AG09319 (cell line): ENCODE measurements around the gene NEK7.

ENCODE experiments used
- DNase-seq: peaks from one replicate; pipeline ENCODE4 v3.0.0-alpha.2; 2010; ENCODE audit warnings: low read depth; ENCODE audit errors: extremely low read depth
- TF ChIP-seq, protein P1 (sequence below): IDR thresholded peaks from 2 replicates; pipeline ENCODE4 v1.5.1; 2011; ENCODE audit warnings: low read depth, mild to moderate bottlenecking, inconsistent platforms, low read length, moderate library complexity

The NEK7 gene

DNA sequence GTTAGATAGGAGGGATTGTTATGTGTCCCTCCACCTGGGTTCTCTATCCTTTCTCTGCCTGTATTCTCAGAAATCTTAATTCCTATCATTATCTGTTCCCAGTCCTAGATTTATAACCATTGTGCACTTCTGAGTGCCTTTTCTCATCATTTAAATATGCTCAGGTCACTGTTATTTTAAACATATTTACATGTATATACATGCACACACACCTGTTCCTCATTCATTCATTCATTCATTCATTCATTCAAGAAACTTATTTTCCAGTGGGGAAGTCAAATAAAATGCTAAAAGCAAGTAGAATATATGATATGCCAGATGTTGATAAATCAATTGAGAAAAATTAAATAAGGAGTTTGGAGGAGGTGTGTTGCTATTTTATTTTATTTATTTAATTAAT is 110.3 kb downstream of the NEK7 start:
- TF ChIP-seq, protein P1, sequence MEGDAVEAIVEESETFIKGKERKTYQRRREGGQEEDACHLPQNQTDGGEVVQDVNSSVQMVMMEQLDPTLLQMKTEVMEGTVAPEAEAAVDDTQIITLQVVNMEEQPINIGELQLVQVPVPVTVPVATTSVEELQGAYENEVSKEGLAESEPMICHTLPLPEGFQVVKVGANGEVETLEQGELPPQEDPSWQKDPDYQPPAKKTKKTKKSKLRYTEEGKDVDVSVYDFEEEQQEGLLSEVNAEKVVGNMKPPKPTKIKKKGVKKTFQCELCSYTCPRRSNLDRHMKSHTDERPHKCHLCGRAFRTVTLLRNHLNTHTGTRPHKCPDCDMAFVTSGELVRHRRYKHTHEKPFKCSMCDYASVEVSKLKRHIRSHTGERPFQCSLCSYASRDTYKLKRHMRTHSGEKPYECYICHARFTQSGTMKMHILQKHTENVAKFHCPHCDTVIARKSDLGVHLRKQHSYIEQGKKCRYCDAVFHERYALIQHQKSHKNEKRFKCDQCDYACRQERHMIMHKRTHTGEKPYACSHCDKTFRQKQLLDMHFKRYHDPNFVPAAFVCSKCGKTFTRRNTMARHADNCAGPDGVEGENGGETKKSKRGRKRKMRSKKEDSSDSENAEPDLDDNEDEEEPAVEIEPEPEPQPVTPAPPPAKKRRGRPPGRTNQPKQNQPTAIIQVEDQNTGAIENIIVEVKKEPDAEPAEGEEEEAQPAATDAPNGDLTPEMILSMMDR: no peak
- DNase-seq: no peak

DNA sequence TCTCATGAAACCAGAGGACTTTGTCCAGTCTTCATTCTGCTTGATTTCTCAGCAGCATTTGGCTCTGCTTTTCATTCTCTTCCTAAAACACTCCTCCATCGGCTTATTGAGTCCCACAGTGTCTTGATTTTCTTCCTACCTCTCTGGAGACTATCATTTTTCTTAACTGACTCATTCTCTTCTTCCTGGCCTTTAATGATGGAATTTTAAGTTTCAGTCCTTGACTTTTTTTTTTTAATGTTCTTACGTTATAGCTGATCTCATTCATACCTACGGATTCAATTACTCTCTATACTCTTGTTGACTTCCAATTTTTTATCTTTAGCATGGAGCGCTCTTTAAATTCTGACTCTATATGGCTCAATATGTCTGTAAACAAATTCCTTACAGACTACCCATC is 111.1 kb downstream of the NEK7 start:
- TF ChIP-seq, protein P1: no peak

DNA sequence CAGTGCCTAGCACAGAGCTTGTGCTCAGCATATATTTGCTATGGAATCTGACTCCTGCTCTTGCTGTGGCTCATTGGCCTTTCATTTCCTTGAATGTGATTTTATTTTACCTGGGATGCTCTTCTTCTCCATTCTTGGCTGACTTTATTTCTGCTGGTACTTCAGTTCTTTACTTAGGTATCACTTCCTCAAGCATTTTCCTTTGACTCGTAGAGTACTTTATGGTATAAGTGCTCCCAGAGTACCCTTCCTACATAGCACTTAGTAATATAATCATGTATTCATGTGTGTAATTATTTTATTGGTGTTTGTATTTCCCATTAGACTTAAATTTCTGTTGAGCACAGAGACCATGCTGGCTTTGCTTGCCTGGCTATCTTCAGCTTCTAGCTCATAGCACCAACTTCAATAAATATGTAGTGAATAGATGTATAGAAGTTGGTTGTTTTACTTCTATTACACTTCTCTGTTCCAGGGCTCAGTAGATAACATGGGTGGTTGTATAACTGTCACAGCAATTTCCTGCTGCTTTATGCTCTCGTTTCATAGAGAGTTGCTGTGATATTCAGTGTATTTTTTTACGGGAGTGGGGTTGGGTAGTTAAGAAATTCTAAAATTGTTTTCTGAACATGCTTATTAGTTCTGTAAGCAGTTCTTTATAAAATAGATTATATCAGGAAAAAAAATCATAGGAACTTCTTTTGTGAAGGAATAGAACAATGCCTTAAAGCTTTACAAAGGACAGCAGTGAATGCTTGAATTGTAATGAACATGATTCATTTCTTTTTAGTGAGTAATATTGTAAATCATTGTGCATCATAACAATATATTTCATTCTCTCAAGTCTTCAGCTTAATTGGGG is 112.2 kb downstream of the NEK7 start:
- DNase-seq: no peak
- TF ChIP-seq, protein P1: no peak

More for the DNA sequence above, 111.1 kb downstream of the NEK7 start:
- DNase-seq: no peak

DNA sequence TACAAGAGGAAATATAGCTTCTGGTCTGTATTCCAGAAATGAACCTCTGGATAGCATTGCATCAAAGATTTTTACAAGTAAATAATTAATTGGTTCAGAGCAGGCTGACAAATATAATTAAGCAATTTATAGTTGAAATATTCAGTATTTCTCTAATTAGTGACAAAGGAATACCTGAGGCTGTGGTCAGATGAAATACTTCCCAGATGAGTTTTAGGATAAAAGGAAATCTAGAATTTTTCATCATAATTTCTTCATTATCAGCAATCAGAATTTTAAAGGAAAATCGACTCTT is 112.8 kb downstream of the NEK7 start:
- DNase-seq: no peak
- TF ChIP-seq, protein P1: no peak

DNA sequence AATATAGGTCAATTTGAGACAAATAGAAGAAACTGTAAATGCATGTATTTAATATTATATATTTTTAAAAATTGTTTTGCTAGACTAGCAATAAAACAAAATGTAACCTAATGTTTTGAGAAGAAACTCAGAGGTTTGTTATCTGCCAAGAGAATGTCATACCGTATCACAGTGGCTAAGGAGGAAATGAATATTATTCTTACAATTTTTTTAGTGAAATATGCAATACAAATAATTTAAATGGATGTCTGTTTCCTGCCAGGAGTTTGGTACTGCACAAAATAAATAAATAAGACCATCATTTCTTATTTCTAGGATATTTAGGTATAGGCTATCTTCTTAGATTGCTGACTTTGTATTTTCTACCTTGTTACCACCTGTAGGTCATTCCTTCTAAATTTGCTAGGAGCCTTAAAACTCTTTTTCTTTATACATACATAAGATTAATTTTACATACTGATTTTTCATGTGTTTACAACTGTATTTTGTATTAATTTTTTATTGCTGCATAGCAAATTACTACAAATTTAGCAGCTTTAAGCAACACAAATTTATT is 113.6 kb downstream of the NEK7 start:
- TF ChIP-seq, protein P1: no peak
- DNase-seq: no peak

DNA sequence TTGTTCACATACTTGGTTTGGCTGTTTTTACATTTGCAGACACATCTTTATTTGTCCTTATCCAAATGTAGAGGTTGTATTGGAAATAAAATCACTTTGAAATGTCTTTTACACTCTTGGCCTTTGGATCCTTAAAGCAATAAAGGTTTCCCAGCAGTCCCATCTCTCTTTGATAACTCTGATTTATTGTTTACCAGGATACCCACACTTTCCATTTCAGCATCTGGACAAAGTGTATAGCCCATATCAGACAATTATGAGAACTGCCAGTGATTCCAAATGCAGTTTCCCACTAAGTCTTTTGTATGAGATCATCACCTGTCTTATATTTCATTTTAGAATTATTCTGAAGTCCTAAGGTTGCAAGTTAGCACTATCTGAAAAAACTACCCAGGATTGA is 114.7 kb downstream of the NEK7 start:
- TF ChIP-seq, protein P1: no peak
- no peak for DNase-seq

DNA sequence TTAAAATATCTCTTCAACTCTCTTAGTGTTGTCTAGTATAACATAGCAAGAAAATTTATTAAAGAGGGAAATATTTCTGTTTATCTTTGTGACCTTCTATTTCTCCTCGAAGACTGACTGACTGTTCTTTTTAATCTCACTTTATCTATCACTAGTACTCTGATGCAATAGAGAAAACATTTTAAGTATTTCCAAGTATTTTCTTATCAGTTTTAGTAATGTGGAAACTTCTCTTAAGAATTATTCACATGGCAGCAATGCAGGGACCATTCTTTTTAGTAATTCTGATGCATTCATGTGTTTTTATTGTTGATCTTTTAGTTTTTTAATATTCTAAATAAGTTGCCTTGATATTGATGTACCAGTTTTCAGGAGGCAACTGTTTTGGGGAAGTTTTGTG is 115.7 kb downstream of the NEK7 start:
- DNase-seq: no peak
- TF ChIP-seq, protein P1: no peak
